CD4-positive, CD25-positive, alpha-beta regulatory T cell (primary cell): ENCODE results near the gene ATP1B3. TPM values are rescaled to one million over a fixed set of nuclear protein-coding genes. Genes with fewer than 3 reads are reported as not detected.
"Not testable (repeated sequence)": the region's sequence is repeated elsewhere in the genome, so short reads cannot be mapped to it uniquely, and the experiment has no call there.

ENCODE experiments used
- ATAC-seq, 2 donors: fragments of 150-1000 bp; cut with Tn5 transposase; one replicate each; pipeline ENCODE4 v1.10.0; 2021; ENCODE audit warnings: low read depth in 2 of 2, moderate number of reproducible peaks in 2 of 2, moderate library complexity in 1 of 2
- DNase-seq, 3 donors: peaks; one replicate each; pipeline versions ENCODE4 v3.0.0 to v3.0.0-alpha.2; 2012 to 2022; ENCODE audit warnings: mixed read lengths in 1 of 3
- H3K27ac ChIP-seq: one replicate; pipeline ENCODE4 v1.7.0; 2013; ENCODE audit warnings: mild to moderate bottlenecking, low read length; ENCODE audit not compliant: insufficient read depth, poor library complexity, severe bottlenecking
- H3K27me3 ChIP-seq: one replicate; pipeline ENCODE4 v1.7.0; 2013; ENCODE audit warnings: low read length; ENCODE audit not compliant: control insufficient read depth, insufficient read depth
- H3K36me3 ChIP-seq: one replicate; pipeline ENCODE4 v1.7.0; 2013; ENCODE audit warnings: mild to moderate bottlenecking, low read length, moderate library complexity; ENCODE audit not compliant: control insufficient read depth, insufficient read depth
- H3K4me1 ChIP-seq: 2 replicates; pipeline ENCODE4 v1.7.0; 2013; ENCODE audit warnings: mild to moderate bottlenecking, low read length; ENCODE audit not compliant: insufficient read depth, control insufficient read depth, poor library complexity, severe bottlenecking
- H3K4me3 ChIP-seq: one replicate; pipeline ENCODE4 v1.7.0; 2013; ENCODE audit warnings: low read depth, mild to moderate bottlenecking, low read length, moderate library complexity
- H3K9me3 ChIP-seq, 2 experiments: 1 replicate in 1 of 2; 2 replicates in 1 of 2; pipeline ENCODE4 v1.7.0; 2013; ENCODE audit warnings: low read length in 2 of 2, mild to moderate bottlenecking in 1 of 2, moderate library complexity in 1 of 2; ENCODE audit not compliant: control insufficient read depth in 2 of 2
- H3K27ac Mint-ChIP-seq, 3 donors: one replicate each; pipeline ENCODE4 v1.8.0; 2020 to 2022; ENCODE audit warnings: mild to moderate bottlenecking in 3 of 3, mixed read lengths in 3 of 3, moderate library complexity in 2 of 3
- H3K27me3 Mint-ChIP-seq: one replicate; pipeline ENCODE4 v1.8.0; 2022; ENCODE audit warnings: mild to moderate bottlenecking, mixed read lengths
- H3K36me3 Mint-ChIP-seq: one replicate; pipeline ENCODE4 v1.8.0; 2020; ENCODE audit warnings: mixed read lengths
- H3K4me1 Mint-ChIP-seq, 4 donors: one replicate each; pipeline ENCODE4 v1.8.0; 2020 to 2022; ENCODE audit warnings: mixed read lengths in 4 of 4, mild to moderate bottlenecking in 1 of 4
- H3K4me3 Mint-ChIP-seq, 4 donors: one replicate each; pipeline ENCODE4 v1.8.0; 2020 to 2022; ENCODE audit warnings: mild to moderate bottlenecking in 4 of 4, mixed read lengths in 4 of 4, moderate library complexity in 3 of 4
- H3K9me3 Mint-ChIP-seq, 7 donors: one replicate each; pipeline ENCODE4 v1.8.0; 2020 to 2022; ENCODE audit warnings: mixed read lengths in 7 of 7, mild to moderate bottlenecking in 3 of 7, moderate library complexity in 2 of 7
- polyA plus RNA-seq, 4 donors: library from polyadenylated mRNA; unstranded; fragments of 300-500 nt; fragmentation: Illumina TruSeq; gene quantifications; one replicate each; pipeline ENCODE4 v1.2.3, GENCODE V29; 2021
- total RNA-seq: library from RNA; stranded (reverse); gene quantifications from one replicate; pipeline ENCODE4 v1.2.3, GENCODE V29; 2022

ATP1B3 gene
- total and polyA plus RNA-seq, 5 donors from 2014 or later, result 53.6 to 158 (median 131) TPM

DNA sequence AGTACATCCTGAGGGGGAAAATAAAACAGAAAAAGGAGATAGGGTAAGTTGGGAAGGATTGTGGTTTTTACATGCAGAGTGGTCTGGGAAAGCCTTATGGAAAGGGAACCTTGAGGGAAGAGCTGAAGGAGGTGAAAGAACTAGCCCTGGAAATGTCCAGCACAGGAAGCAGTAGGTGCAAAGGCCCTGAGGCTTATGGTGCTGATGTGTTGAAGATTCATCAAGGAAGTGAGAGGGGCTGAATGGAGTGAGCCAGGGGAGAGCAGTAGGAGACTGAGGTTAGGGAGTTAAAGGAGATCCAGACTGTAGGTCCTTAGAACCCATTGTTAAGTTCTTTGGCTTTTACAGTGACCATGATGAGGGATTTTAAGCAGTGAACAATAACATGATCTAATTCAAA lies 33.0 kb downstream of the ATP1B3 start:
- peaks cover 42% of the 10 kb centered on the region for H3K36me3 Mint-ChIP-seq

GRCh38 chr3:141909986-141910385 lies 33.5 kb downstream of the ATP1B3 start:
- H3K9me3 Mint-ChIP-seq, H3K4me1 ChIP-seq, H3K27me3 ChIP-seq, H3K4me3 ChIP-seq, DNase-seq, H3K27ac ChIP-seq, H3K4me3 Mint-ChIP-seq, H3K27me3 Mint-ChIP-seq, H3K9me3 ChIP-seq, ATAC-seq: not testable (repeated sequence)
- Mint-ChIP-seq H3K4me1 (peaks cover 3 to 22% (median 6%) of the 10 kb centered on the region in 4 donors), H3K27ac (peak overlapping the region in 1 of 3 donors; percentile 34), H3K36me3 (peaks cover 39% of the 10 kb centered on the region)
- H3K36me3 ChIP-seq, result peaks cover 32% of the 10 kb centered on the region

More for the DNA sequence above, 33.0 kb downstream of the ATP1B3 start:
- no peak for ATAC-seq
- Histone ChIP-seq H3K36me3 (peaks cover 31% of the 10 kb centered on the region), H3K27ac (no peak overlapping the region), H3K9me3 (no peaks in the 10 kb centered on the region), H3K4me3 (no peak overlapping the region), H3K27me3 (no peaks in the 10 kb centered on the region), H3K4me1 (no peaks in the 10 kb centered on the region)
- Mint-ChIP-seq H3K27ac (peak overlapping the region in 2 of 3 donors; percentile 34 to 62), H3K4me1 (peaks cover 3 to 26% (median 6%) of the 10 kb centered on the region in 4 donors), H3K4me3 (peak overlapping the region in 1 of 4 donors; percentile 24), H3K27me3 (no peaks in the 10 kb centered on the region), H3K9me3 (peaks cover 0 to 3% (median 0%) of the 10 kb centered on the region in 7 donors)
- DNase-seq, result no peak

- no peak overlapping the region for H3K27ac ChIP-seq
- H3K9me3 ChIP-seq, result no peaks in the 10 kb centered on the region
- peak overlapping the region in 2 of 3 donors; percentile 44 to 47 for H3K27ac Mint-ChIP-seq
- no peaks in the 10 kb centered on the region for H3K4me1 ChIP-seq
- peaks cover 3 to 18% (median 6%) of the 10 kb centered on the region in 4 donors for H3K4me1 Mint-ChIP-seq
- H3K36me3 Mint-ChIP-seq, result peaks cover 29% of the 10 kb centered on the region
- H3K4me3 ChIP-seq, result no peak overlapping the region
- no peaks in the 10 kb centered on the region for H3K27me3 ChIP-seq
- H3K9me3 Mint-ChIP-seq, result peaks cover 0 to 3% (median 0%) of the 10 kb centered on the region in 7 donors
- peak; percentile 29 to 80 (median 68) for DNase-seq
- no peak overlapping the region for H3K4me3 Mint-ChIP-seq
- no peaks in the 10 kb centered on the region for H3K27me3 Mint-ChIP-seq
- peaks cover 29% of the 10 kb centered on the region for H3K36me3 ChIP-seq
- peak; percentile 74 to 84 for ATAC-seq
Measured at GRCh38 chr3:141913150-141913811, 36.8 kb downstream of the ATP1B3 start.

DNA sequence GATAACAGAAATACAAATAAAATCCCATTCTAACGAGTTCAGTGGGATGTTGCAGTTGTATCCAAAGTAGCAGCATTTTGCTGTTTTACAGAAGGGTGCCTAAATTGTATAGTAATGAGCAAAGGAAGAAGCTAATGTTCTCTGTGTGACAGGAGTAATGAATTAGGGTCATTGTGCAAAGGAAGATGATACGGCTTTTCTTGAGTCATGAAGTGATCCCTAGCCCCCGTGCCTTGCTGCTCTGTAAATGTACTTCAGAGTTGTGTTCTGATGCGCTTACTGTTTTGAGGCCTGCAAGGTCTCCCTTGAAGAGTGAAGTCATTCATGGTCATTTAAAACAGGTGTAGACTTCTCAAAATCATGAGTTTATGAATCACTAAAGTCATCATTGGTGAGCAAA lies 37.9 kb downstream of the ATP1B3 start:
- Mint-ChIP-seq H3K36me3 (peaks cover 18% of the 10 kb centered on the region), H3K4me1 (peaks cover 2 to 10% (median 6%) of the 10 kb centered on the region in 4 donors), H3K9me3 (peaks cover 0 to 3% (median 0%) of the 10 kb centered on the region in 7 donors), H3K27ac (no peak overlapping the region), H3K4me3 (no peak overlapping the region), H3K27me3 (no peaks in the 10 kb centered on the region)
- Histone ChIP-seq H3K36me3 (peaks cover 22% of the 10 kb centered on the region), H3K27me3 (no peaks in the 10 kb centered on the region), H3K27ac (no peak overlapping the region), H3K4me3 (no peak overlapping the region), H3K4me1 (no peaks in the 10 kb centered on the region), H3K9me3 (no peaks in the 10 kb centered on the region)
- DNase-seq (no peak), ATAC-seq (no peak)

GRCh38 chr3:141915016-141915415 lies 38.6 kb downstream of the ATP1B3 start:
- Mint-ChIP-seq H3K4me3 (no peak overlapping the region), H3K9me3 (peaks cover 0 to 3% (median 0%) of the 10 kb centered on the region in 7 donors), H3K4me1 (peaks cover 0 to 6% (median 5%) of the 10 kb centered on the region in 4 donors), H3K36me3 (peaks cover 14% of the 10 kb centered on the region), H3K27me3 (no peaks in the 10 kb centered on the region), H3K27ac (no peak overlapping the region)
- no peak for ATAC-seq
- Histone ChIP-seq H3K27me3 (no peaks in the 10 kb centered on the region), H3K36me3 (peaks cover 24% of the 10 kb centered on the region), H3K9me3 (no peaks in the 10 kb centered on the region), H3K4me1 (no peaks in the 10 kb centered on the region), H3K27ac (no peak overlapping the region), H3K4me3 (no peak overlapping the region)
- DNase-seq, result no peak

DNA sequence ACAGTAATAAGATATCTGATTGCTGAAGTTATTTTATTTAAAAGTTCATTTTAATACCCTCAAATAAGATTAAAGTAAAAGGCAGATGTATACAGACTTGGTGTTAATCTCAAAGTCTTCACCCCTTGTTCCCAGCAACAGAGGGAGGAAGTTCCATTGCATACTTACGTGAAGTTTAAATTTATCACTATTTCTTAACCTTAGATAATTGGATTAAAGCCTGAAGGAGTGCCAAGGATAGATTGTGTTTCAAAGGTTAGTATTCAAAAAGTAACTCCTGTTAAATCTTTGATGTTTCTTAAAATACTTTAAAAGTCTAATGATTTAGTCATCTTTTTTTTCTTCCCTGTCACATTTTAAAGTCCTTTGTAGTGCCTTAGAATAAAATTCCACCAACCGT lies 39.3 kb downstream of the ATP1B3 start:
- Histone ChIP-seq H3K4me3 (no peak overlapping the region), H3K36me3 (peaks cover 24% of the 10 kb centered on the region), H3K27ac (no peak overlapping the region), H3K4me1 (no peaks in the 10 kb centered on the region), H3K9me3 (no peaks in the 10 kb centered on the region), H3K27me3 (no peaks in the 10 kb centered on the region)
- no peaks in the 10 kb centered on the region for H3K27me3 Mint-ChIP-seq
- ATAC-seq (no peak), DNase-seq (no peak)
- H3K4me3 Mint-ChIP-seq, result no peak overlapping the region
- H3K36me3 Mint-ChIP-seq, result peaks cover 14% of the 10 kb centered on the region
- no peak overlapping the region for H3K27ac Mint-ChIP-seq
- H3K4me1 Mint-ChIP-seq, result peaks cover 0 to 5% (median 2%) of the 10 kb centered on the region in 4 donors
- H3K9me3 Mint-ChIP-seq, result peaks cover 0 to 3% (median 0%) of the 10 kb centered on the region in 7 donors

DNA sequence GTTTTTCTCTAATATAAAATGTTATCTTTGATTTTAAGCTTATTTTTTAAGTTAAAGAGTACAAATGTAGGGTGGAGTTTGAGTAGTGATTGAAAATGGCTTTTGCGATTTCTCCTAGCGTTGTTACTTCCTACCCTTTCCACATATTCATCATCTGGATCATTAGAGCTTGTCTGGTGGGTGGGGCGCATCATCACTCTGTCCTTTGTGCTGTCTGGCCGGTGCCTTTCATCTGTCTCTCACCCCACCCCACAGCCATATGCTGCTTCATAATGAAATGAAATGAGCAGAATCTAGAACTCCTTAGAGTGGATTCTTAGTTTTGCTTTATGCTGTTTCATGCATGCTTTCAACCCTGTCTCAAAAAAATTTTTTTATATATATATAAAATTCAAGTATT lies 44.3 kb downstream of the ATP1B3 start:
- Mint-ChIP-seq H3K27ac (peak overlapping the region in 1 of 3 donors; percentile 23), H3K27me3 (no peaks in the 10 kb centered on the region)

DNA sequence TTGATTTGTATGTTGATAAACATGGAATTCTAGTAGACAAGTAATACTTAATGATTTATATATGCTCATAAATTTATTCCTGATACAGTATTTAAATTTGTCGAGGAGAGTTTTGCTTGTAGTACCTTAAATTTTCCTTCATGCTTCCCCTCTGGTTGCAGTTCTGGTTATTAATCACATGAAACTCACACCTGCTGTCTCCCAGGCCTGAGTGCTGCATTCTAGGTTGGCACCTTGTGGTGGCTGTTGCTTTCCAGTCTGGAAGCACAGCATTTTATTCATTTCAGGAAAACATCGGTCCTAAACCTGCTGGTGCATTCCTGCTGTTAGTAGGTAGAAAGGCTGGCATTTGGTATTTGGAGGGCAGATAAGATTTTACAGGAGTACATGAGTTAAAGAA lies 44.9 kb downstream of the ATP1B3 start:
- no peak overlapping the region for H3K4me3 Mint-ChIP-seq
- peaks cover 38% of the 10 kb centered on the region for H3K36me3 ChIP-seq
- H3K27ac Mint-ChIP-seq, result no peak overlapping the region

More for the DNA sequence above, 44.3 kb downstream of the ATP1B3 start:
- Mint-ChIP-seq H3K4me3 (no peak overlapping the region), H3K9me3 (no peaks in the 10 kb centered on the region), H3K36me3 (peaks cover 31% of the 10 kb centered on the region), H3K4me1 (no peaks in the 10 kb centered on the region)
- no peak overlapping the region for H3K27ac ChIP-seq
- no peak overlapping the region for H3K4me3 ChIP-seq
- H3K9me3 ChIP-seq, result no peaks in the 10 kb centered on the region
- no peaks in the 10 kb centered on the region for H3K4me1 ChIP-seq
- DNase-seq (no peak), ATAC-seq (no peak)
- no peaks in the 10 kb centered on the region for H3K27me3 ChIP-seq
- H3K36me3 ChIP-seq, result peaks cover 40% of the 10 kb centered on the region

More for the DNA sequence above, 44.9 kb downstream of the ATP1B3 start:
- Mint-ChIP-seq H3K36me3 (peaks cover 30% of the 10 kb centered on the region), H3K9me3 (no peaks in the 10 kb centered on the region), H3K4me1 (no peaks in the 10 kb centered on the region), H3K27me3 (no peaks in the 10 kb centered on the region)
- DNase-seq (no peak), ATAC-seq (no peak)
- Histone ChIP-seq H3K4me1 (no peaks in the 10 kb centered on the region), H3K9me3 (no peaks in the 10 kb centered on the region), H3K27me3 (no peaks in the 10 kb centered on the region), H3K4me3 (no peak overlapping the region), H3K27ac (no peak overlapping the region)
